ENCODE data around the gene SERINC5.

GRCh38 chr5:80165452-80165851 lies 90.4 kb downstream of the SERINC5 start:
- no peak for TF ChIP-seq EZH2 (IDR thresholded peaks at IDR 0.05; ENCODE audit: insufficient read depth, poor library complexity, severe bottlenecking)
- TF ChIP-seq EZH2phosphoT487 (IDR thresholded peaks at IDR 0.05; ENCODE audit: insufficient read depth, low read depth): no peak
